ENCODE data around the gene LGALS1.
"Not testable (repeated sequence)": the region's sequence is repeated elsewhere in the genome, so short reads cannot be mapped to it uniquely, and the experiment has no call there.

The LGALS1 gene

GRCh38 chr22:37686002-37686982 is 10.9 kb downstream of the LGALS1 start, which contains the start of gene NOL12:
NOL12 (plus strand) TSS chr22:37686343; CDS start chr22:37686393, 50 bp downstream.
- peak; percentile 94 for DNase-seq (ENCODE audit: low read depth, low spot score)

GRCh38 chr22:37690407-37690806 is 15.0 kb downstream of the LGALS1 start:
- DNase-seq (ENCODE audit: low read depth, low spot score), result no peak

- no peak for DNase-seq (ENCODE audit: low read depth, low spot score)
Observed at GRCh38 chr22:37690901-37691504, 15.6 kb downstream of the LGALS1 start.

- no peak for DNase-seq (ENCODE audit: low read depth, low spot score)
Observed at GRCh38 chr22:37692627-37693285, 17.3 kb downstream of the LGALS1 start.

- not testable (repeated sequence) for DNase-seq (ENCODE audit: low read depth, low spot score)
Observed at GRCh38 chr22:37694131-37694530, 18.7 kb downstream of the LGALS1 start.

- DNase-seq (ENCODE audit: low read depth, low spot score), result not testable (repeated sequence)
Observed at GRCh38 chr22:37696260-37696656, 20.8 kb downstream of the LGALS1 start.

- peak; percentile 99 for DNase-seq (ENCODE audit: low read depth, low spot score)
Observed at GRCh38 chr22:37696657-37697537, 21.5 kb downstream of the LGALS1 start, which contains the start of gene TRIOBP. TRIOBP (plus strand) TSS chr22:37697048; CDS start chr22:37701366, 4,318 bp downstream.

- DNase-seq (ENCODE audit: low read depth, low spot score), result no peak
Observed at GRCh38 chr22:37697538-37697835, 22.1 kb downstream of the LGALS1 start.

- no peak for DNase-seq (ENCODE audit: low read depth, low spot score)
Observed at GRCh38 chr22:37701141-37701786, 25.8 kb downstream of the LGALS1 start.

GRCh38 chr22:37703906-37704305 is 28.5 kb downstream of the LGALS1 start:
- no peak for DNase-seq (ENCODE audit: low read depth, low spot score)

- DNase-seq (ENCODE audit: low read depth, low spot score), result no peak
Observed at GRCh38 chr22:37704645-37705044, 29.2 kb downstream of the LGALS1 start.

GRCh38 chr22:37705205-37705604 is 29.8 kb downstream of the LGALS1 start:
- no peak for DNase-seq (ENCODE audit: low read depth, low spot score)

- DNase-seq (ENCODE audit: low read depth, low spot score), result no peak
Observed at GRCh38 chr22:37708580-37709444, 33.4 kb downstream of the LGALS1 start.

- no peak for DNase-seq (ENCODE audit: low read depth, low spot score)
Observed at GRCh38 chr22:37709445-37709765, 34.0 kb downstream of the LGALS1 start.

GRCh38 chr22:37710675-37711074 is 35.2 kb downstream of the LGALS1 start:
- no peak for DNase-seq (ENCODE audit: low read depth, low spot score)

GRCh38 chr22:37711490-37711889 is 36.1 kb downstream of the LGALS1 start:
- no peak for DNase-seq (ENCODE audit: low read depth, low spot score)

- no peak for DNase-seq (ENCODE audit: low read depth, low spot score)
Observed at GRCh38 chr22:37713761-37714160, 38.3 kb downstream of the LGALS1 start.

GRCh38 chr22:37714634-37715033 is 39.2 kb downstream of the LGALS1 start:
- no peak for DNase-seq (ENCODE audit: low read depth, low spot score)

GRCh38 chr22:37715760-37716159 is 40.3 kb downstream of the LGALS1 start:
- DNase-seq (ENCODE audit: low read depth, low spot score), result no peak

GRCh38 chr22:37716708-37717107 is 41.3 kb downstream of the LGALS1 start:
- DNase-seq (ENCODE audit: low read depth, low spot score), result no peak

All from ELF-1 (cell line).